BJ (cell line): ENCODE measurements around the gene ASB15. TPM values are rescaled to one million over a fixed set of nuclear protein-coding genes. Genes with fewer than 3 reads are reported as not detected.
A peak's percentile ranks its signal among the peaks of the same experiment; 100 is the strongest.

ENCODE experiments used
- CTCF ChIA-PET: fragments of 350-600 bp; formaldehyde crosslinking; extraction: SDS; loops from one replicate; lab custom pipeline; 2021; ENCODE audit warnings: antibody characterized with exemption, inconsistent platforms; lab: Yijun Ruan, JAX
- POLR2A ChIA-PET: fragments of 300-600 bp; sonication (Branson Sonifier 250); formaldehyde crosslinking; extraction: SDS; loops from one replicate; lab custom pipeline; 2021; ENCODE audit warnings: antibody characterized with exemption; lab: Charles Lee
- DNase-seq: peaks from one replicate; pipeline ENCODE4 v3.0.0-alpha.2; 2011; ENCODE audit warnings: low read depth
- H3K27me3 ChIP-seq: 2 replicates; pipeline ENCODE4 v1.6.0; 2011; ENCODE audit warnings: low read length; ENCODE audit not compliant: control insufficient read depth, insufficient read depth
- H3K36me3 ChIP-seq: 2 replicates; pipeline ENCODE4 v1.5.1; 2011; ENCODE audit warnings: low read length; ENCODE audit not compliant: control insufficient read depth, insufficient read depth
- H3K4me3 ChIP-seq: 2 replicates; pipeline ENCODE4 v1.5.1; 2011; ENCODE audit warnings: low read depth, mild to moderate bottlenecking, control low read depth, low read length
- CTCF ChIP-seq: IDR thresholded peaks from 2 replicates; pipeline ENCODE4 v1.5.1; 2011; ENCODE audit warnings: low read depth, mild to moderate bottlenecking, control low read depth, inconsistent platforms, low read length, moderate library complexity; ENCODE audit not compliant: insufficient read depth
- polyA plus RNA-seq: library from polyadenylated mRNA; depleted of rRNA; stranded (reverse); fragments of >200 nt; gene quantifications from 2 replicates; pipeline ENCODE4 v1.2.3, GENCODE V29; 2011

The ASB15 gene
- polyA plus RNA-seq, 1 experiment = not detected

- POLR2A ChIA-PET = no interaction called here
- TF ChIP-seq CTCF = peak; percentile 52
- DNase-seq = no peak
- H3K27me3 ChIP-seq = no peaks in the 10 kb centered on the region
- no peak overlapping the region for H3K4me3 ChIP-seq
- CTCF ChIA-PET = interaction anchor here (0.8 to 2.5 kb wide), 6 partner anchors 12 to 67 kb away, joined by 3 to 20 read pairs (median 4); partner anchors contain the start of genes ASB15 and NDUFA5
- no peaks in the 10 kb centered on the region for H3K36me3 ChIP-seq
Observed at GRCh38 chr7:123624527-123625183, 23.0 kb downstream of the ASB15 start.

- Histone ChIP-seq H3K4me3 (no peak overlapping the region), H3K27me3 (no peaks in the 10 kb centered on the region), H3K36me3 (no peaks in the 10 kb centered on the region)
- CTCF ChIA-PET = interaction anchor here (1.2 to 1.8 kb wide), 3 partner anchors 12 to 20 kb away, joined by 3 to 20 read pairs (median 6); no protein-coding TSS in a partner anchor
- TF ChIP-seq CTCF = no peak
- POLR2A ChIA-PET = no interaction called here
- no peak for DNase-seq
Observed at GRCh38 chr7:123625254-123625653, 23.6 kb downstream of the ASB15 start.

GRCh38 chr7:123627851-123628250, 26.2 kb downstream of the ASB15 start:
- Histone ChIP-seq H3K36me3 (no peaks in the 10 kb centered on the region), H3K27me3 (no peaks in the 10 kb centered on the region), H3K4me3 (no peak overlapping the region)
- CTCF ChIA-PET = no interaction called here
- POLR2A ChIA-PET = no interaction called here
- TF ChIP-seq CTCF = no peak
- no peak for DNase-seq

- Histone ChIP-seq H3K4me3 (no peak overlapping the region), H3K27me3 (no peaks in the 10 kb centered on the region), H3K36me3 (no peaks in the 10 kb centered on the region)
- no peak for DNase-seq
- POLR2A ChIA-PET = no interaction called here
- CTCF ChIA-PET = no interaction called here
- no peak for TF ChIP-seq CTCF
Observed at GRCh38 chr7:123628829-123629228, 27.2 kb downstream of the ASB15 start.

- POLR2A ChIA-PET = no interaction called here
- CTCF ChIA-PET = no interaction called here
- DNase-seq = no peak
- Histone ChIP-seq H3K4me3 (no peak overlapping the region), H3K36me3 (no peaks in the 10 kb centered on the region), H3K27me3 (no peaks in the 10 kb centered on the region)
- TF ChIP-seq CTCF = no peak
Observed at GRCh38 chr7:123629281-123629680, 27.7 kb downstream of the ASB15 start.
